HPDE6-E6E7 (cell line): ENCODE results near the gene SPIRE2.
A peak's percentile ranks its signal among the peaks of the same experiment; 100 is the strongest.

Experiments
- DNase-seq: peaks from one replicate; pipeline ENCODE4 v3.0.0; 2011; ENCODE audit warnings: missing footprints; ENCODE audit errors: extremely low spot score

Gene SPIRE2

DNA sequence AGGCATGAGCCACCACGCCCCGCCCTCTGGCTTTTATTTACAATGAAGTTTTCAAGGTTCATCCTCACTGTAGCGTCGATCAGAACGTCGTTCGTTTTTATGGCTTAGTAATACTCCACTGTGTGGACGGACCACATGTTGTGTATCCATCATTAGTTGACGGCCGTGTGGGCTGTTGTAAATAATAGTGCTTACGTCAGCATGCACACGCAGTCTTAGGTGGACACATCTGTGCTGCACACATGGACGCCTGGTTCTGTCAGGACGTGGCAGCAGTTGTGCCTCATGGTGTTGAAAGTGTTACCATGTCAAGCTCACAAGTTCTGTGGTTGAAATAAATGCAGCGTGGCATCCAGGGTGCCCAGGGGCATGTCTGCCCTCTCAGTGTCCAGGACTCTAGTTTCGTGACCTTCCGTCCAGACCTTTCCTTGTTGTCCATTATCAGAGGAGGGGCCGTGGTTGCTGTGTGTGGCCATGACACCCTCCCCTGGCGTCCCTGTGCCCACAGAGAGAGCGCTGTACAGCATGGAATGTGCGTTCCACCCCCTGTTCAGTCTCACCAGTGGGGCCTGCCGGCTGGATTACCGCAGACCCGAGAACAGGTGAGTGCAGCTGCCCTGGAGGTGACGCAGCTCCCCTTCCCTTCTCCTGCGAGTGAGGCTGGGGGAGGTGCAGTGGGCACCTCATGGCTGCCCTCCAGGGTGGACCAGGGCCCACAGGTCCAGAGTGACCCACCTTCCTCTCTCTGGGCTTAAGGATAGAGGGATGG is 67.4 kb downstream of the SPIRE2 start:
- no peak for DNase-seq

DNA sequence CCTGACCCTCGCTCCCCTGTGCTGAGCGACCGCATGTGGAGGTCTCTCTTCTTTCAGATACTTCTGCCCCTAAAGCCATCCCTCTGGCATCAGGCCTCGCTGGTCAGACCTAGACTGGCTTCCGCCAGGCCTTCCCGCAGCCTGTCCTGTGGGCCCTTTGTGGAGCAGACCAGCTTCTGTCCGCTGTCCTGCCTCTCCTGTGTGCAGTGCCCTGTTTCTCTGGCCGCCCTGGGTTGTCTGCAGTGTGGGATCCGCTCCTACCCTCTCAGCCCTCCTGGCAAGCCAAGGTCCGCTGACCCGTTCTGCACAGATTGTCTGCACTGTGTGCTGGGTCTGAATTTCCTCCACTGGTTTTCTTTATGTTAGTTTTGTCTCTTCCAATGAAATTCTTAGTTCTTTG is 68.9 kb downstream of the SPIRE2 start:
- no peak for DNase-seq

DNA sequence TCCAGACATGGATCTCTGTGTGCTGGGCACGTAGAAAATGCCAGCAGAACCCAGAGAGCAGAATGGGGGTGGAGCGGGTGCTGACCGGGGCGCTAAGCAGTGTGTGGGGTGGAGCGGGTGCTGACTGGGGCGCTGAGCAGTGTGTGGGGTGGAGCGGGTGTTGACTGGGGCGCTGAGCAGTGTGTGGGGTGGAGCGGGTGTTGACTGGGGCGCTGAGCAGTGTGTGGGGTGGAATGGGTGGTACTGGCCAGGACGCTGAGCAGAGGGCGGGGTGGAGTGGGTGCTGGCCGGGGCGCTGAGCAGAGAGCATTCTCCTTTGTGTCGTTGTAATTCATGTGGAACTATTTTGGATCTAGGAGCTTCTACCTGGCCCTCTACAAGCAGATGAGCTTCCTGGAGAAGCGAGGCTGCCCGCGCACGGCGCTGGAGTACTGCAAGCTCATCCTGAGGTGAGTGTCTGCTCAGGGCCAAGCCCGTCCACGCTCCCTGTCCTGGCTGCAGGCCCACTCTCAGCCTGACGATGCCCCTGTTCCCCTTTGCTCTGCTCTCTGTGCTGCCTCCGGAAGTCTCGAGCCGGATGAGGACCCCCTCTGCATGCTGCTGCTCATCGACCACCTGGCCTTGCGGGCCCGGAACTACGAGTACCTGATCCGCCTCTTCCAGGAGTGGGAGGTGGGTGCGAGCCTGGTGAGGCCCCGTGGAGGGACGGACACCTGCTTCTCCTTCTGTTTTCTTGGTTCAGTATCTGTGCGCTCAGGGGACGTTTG is 70.1 kb downstream of the SPIRE2 start:
- no peak for DNase-seq

DNA sequence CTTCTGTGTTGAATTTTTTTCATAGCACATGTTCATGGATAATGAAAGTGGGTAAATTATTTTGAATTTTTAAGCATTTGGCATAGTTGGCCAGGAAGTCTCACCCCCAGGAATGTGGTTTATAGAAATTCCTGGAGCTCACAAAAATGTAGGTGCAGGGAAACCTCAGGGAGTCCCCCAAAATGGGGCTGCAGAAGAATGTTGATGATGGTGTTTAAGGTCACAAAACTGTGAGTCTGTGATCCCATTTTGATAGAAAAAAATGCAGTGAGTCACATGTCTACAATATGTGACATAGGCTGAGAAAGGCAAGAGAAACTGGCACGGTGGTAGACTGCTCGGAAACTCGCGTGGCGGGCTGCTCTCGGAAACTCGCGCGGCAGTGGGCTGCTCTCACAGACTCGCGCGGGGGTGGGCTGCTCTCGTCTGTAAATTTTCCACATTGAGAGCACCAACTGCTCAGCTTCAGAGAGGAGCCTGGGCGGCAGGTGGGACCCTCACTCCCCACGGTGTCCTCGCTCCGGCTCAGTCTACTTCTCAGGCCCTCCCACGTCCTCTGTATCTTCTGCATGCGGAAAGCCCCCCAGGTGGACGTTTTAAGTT is 71.7 kb downstream of the SPIRE2 start:
- no peak for DNase-seq

DNA sequence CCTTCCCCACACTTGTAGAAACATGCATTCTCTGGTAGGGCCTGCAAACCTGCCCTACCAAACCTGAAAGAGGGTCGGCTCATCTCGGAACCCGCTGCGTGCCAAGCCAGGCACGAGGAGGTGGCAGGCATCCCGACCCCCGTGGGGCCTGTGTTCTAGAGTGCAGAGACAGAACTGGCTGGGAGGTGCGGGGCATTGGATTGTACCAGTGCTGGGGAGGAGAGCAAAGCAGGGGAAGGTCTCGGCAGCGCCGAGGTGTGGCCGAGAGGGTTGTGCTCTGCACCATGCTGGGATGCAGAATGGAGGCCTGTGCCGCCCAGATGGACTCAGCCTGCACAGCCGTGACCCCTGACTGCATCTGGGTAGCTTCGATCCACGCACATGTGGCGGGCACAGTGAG is 72.6 kb downstream of the SPIRE2 start:
- DNase-seq: no peak

DNA sequence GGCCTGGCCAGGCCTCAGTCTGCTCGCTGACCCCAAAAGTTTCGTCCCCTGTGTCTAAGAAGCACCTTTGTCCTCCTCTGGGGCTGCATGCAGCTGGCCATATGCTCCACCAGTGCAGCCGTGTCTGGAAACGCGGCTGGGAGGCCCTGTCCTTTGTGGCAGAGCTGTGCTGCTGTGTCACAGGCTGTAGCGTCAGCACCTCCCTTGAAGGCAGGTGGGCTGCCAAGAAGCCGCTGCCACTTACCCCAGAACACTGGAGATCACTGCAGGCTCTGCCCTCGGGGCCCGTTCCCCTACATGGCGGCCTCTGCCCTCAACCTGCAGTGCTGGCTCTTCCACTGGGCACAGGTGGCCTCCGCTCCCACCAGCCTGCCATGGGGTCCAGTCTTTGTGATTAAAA is 74.7 kb downstream of the SPIRE2 start:
- no peak for DNase-seq

DNA sequence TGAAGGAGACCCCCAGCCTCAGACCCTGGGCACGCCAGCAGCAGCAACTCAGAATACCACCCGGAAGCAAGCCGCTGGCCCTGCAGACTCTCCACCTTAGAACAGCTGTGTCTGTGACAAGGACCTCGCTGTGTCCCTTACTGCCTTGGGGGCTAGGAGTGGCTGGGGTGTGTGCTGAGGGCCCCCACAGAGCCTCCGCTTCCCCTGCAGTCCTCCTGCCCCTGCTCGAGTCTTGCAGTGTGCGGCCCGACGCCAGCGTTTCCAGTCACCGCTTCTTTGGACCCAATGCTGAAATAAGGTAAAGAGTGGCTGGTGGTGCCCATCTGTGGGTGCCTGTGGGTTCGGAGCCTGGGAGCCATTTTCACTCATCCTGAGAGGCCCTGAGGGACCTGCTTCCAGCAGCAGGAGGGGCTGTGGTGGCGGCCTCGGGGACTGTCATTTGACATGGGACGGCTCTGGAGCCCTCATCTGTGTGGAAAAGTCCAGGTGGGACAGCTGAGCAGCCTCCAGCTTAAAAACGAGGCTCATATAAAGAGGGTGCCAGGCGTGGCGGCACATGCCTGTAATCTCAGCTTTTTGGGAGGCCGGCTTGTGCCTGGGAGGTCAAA is 75.7 kb downstream of the SPIRE2 start:
- no peak for DNase-seq

DNA sequence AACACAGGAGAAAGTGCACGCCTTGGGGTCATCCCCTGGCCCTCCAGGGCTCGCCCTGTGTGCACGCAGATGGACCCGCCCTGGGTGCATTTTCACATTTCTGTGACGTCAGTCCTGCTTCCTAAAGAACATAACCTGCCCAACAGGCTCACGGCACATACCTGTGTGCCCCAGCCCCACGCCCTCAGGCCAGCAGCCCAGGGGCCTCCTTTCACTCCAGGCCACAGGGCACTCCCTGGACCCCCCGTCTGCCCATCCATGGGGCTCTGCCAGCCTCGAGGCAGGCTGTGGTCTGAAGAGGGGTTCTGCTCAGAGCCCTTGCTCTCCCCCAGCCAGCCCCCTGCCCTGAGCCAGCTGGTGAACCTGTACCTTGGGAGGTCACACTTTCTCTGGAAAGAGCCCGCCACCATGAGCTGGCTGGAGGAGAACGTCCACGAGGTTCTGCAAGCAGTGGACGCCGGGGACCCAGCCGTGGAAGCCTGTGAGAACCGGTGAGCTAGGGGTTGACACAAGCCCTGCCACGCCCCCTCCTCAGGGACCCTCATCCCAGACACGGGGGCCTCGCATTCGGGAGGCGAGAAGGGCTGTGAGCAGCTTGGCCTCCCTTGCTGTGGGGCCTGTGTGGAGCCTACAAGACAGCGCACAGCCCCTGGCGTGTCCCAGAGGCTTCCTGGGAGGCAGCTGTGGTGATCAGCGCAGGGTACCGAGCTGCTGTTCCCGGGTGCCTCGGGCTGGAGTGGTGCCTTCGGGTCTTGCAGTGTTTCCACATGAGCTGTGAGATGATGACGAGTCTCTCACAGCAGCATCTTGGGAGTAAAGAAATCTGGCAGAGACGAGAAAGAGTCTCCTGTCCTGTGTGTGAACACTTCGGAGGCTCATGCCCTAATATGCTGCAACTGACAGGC is 76.6 kb downstream of the SPIRE2 start:
- DNase-seq: no peak

DNA sequence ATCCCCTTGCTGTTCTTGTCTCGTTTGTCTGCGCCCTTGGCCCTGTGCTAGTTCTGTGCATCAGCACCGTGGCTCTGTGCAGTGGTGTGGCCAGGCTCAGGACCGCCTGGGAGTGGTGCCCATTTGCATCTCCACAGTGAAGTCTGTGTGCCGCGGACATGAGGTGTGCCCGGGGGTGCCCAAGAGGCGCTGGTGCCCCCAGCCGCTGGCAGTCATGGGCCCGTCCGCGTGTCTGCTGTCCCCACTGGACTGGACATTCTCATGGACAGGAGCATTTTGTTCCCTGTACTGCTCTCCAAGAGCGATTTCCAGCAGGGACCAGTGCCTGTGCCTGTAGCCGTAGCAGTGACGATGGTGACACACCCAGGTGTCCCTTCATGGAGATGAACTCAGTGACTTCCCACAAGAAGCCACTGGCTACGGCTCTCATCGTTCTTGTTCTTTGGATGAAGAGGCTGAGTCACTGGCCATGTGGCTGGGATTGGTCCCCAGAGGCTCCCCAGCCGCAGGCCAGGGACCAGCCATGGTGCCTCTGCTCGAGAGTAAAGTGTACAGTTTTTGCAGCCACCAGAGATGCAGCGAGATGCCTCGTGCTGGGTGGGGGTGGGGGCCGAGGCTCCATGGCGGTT is 77.3 kb downstream of the SPIRE2 start:
- DNase-seq: no peak

DNA sequence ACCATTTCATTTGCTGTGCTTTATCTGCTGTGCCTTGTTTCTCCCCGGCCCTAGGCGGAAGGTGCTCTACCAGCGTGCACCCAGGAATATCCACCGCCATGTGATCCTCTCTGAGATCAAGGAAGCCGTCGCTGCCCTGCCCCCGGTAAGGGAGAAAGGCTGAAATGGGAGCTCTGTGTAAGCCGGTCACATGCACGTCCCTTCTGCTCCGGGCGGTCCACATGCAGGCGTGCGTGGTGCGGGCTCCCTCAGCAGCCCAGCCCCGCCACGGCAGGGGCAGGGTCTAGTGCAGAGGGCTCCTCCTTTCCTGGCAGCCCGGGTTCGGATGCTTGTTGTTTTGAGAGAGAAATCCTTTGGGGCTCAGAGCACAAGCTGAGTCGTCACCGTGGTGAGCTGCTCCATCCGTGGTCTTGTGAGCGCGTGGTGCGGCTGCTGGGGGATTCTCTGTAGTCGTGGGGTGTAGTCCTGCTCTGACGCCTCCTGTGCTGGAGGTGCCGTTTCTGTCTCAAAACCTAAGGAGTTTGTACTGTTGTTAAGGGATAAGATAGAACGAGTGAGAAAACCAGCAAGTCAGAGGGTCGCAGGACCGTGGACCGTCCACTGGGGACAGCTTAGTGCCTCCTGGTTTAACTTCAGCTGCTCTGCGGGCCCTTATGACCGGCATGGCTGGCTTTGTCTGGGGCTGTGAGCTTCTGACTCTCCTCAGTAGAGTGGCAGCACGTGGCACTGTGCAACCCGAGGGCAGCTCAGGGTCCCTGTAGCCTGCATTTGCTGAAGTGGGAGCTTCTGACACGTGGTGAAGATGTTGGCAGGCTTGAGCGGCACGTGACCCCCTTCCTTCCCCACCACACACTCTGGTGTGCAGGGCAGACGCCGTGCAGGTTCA is 78.1 kb downstream of the SPIRE2 start:
- DNase-seq: no peak

DNA sequence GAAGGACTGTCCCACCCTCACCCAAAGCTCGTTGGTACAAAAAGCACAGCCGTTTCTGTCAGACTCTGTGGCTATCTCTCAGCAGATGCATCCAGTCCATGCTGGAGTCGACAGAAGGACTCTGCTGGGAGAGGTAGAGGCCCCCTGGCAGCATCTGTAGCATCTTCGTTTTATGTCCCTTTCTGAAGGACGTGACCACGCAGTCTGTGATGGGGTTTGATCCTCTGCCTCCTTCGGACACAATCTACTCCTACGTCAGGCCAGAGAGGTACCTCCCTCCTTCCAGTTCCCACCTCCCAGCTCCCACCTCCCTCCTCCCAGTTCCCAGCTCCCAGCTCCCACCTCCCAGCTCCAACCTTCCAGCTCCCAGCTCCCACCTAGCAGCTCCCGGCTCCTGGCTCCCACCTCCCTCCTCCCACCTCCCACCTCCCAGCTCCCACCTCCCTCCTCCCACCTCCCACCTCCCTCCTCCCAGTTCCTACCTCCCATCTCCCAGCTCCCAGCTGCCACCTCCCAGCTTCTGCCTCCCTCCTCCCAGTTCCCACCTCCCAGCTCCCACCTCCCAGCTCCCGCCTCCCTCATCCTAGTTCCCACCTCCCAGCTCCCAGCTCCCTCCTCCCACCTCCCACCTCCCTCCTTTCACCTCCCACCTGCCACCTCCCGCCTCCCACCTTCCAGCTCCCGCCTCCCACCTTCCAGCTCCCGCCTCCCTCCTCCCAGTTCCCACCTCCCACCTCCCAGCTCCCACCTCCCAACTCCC is 79.0 kb downstream of the SPIRE2 start:
- DNase-seq: no peak

DNA sequence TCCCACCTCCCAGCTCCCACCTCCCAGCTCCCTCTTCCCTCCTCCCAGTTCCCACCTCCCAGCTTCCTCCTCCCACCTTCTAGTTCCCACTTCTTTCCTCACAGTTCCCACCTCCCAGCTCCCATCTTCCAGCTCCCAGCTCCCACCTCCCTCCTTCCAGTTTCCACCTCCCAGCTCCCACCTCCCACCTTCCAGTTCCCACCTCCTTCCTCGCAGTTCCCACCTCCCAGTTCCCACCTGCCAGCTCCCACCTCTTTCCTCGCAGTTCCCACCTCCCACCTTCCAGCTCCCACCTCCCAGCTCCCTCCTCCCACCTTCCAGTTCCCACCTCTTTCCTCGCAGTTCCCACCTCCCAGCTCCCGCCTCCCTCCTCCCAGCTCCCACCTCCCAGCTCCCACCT is 80.0 kb downstream of the SPIRE2 start:
- no peak for DNase-seq

DNA sequence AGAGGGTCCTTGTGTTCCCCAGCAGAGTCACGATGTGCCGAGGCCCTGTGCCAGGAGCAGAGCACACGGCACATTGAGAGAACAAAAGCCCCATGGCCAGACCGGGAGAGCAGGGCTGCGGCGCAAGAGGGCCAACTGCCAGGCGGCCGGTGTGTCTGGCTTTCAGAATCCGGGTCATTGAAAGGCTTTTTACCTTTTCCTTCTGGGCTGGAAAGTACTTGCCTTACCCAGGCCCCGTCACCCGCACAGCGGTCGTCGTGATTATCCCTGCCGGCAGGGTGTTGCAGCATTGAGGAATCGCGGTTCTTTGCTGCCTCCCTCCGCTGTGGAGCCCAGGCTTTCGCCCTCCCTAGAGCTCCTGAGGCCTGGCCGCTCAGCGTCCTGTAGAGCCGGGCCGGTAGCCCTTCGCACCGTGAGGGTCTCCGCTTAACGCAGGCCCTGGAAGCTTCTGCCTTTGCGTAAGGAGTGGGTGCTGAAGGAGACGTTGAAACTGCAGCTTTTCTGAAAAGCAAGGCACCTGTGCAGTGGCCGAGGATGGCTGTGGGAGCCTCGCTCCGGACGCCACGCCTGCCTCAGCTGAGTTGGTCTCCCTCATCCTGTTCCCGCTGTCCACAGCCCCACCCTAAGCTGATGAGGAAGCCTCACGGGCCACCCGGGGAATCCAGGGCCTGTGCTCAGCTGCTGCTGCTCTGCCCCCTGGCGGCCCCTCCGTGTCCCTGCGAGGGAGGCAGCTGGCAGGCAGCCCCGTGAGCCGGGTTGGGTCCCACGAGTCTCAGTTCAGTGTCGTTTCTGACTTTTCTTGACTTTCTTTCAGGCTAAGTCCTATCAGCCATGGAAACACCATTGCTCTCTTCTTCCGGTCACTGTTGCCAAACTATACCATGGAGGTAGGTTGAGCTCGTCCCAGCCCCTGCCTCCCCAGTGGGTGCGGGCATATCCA is 81.8 kb downstream of the SPIRE2 start:
- peak; percentile 84 for DNase-seq

DNA sequence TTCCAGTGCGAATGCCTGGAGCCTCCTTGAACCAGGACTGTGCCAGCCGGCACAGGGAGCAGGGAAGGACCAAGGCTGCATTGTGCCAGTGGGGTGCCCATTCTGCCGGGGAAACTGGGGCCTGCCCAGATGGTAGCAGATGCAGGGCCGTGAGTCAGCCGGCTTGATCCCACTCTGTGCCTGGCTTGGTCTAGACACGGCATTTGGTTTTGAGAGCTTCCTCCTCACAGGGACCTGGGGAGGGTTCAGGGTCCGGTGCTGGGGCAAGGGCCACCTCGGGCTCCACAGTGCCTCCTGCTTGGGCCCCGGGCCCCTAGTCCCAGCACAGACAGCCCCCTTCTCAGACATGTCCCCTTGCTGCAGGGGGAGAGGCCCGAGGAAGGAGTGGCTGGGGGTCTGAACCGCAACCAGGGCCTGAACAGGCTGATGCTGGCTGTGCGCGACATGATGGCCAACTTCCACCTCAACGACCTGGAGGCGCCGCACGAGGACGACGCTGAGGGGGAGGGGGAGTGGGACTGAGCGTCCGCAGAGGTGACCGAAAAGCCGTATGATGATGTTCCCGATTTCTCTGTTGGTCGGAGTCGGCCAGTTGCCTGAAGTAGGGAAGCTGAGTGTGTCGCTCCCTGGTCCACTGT is 82.6 kb downstream of the SPIRE2 start:
- DNase-seq: no peak

DNA sequence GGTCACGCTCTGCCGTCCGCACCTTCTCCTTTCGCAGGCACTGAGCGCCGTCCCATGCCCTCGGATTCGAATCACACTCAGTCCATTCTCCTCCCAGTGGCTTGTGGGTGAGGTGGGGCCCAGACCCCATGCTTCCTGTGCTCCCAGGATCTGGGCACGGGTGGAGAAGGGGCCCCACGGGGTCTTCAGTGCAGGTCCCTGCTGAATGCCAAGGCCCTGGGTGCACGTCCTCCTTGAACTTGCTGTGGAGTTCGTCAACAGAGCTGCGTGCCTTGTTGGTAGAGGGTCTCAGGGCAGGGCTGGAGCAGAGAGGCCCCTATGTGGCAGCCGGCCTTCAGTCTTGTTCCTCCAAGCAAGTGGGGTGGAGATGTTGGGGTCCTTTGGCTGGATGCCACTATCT is 83.1 kb downstream of the SPIRE2 start:
- no peak for DNase-seq

DNA sequence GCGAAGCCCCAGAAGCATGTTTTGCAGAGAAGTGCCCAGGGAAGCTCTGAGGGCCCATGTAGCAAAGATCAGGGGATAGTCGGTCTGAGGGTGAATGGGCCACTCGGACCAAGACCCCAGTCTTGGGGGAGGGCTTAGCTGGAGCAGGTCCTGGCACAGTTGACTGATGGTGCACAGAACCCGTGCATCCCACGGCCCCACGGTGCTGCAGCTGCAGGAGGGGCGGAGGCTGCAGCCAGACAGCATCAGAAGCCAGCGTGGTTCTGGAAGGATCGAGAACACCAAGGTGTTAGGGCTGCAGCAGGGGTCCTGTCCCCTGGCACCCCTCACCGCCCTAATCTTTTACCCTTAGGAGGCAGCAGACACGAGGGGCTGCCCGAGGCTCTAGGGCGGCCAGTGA is 83.9 kb downstream of the SPIRE2 start:
- DNase-seq: no peak

DNA sequence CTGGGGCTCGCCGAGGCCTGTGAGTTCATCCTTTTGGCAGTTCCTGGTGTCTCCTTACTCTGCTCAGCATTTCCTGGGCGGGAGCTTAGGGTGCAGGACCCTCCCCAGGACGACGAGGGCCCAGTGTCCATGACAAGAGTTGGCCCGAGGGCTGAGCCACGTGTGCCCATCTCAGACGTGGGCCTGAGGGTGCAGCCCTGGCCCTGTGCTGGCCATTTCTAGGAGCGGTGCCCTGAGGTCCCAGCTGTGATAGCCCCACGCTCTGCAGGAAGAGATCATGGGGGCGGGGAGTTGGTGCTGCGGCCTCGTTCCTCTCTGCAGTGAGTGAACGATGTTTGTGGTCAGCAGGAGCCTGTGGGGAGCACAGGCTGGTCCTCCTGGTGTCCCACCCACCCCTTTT is 84.4 kb downstream of the SPIRE2 start:
- no peak for DNase-seq
